Renal cortex interstitium (tissue), 15 donors: ENCODE results near the gene MSRB2. TPM values are rescaled to one million over a fixed set of nuclear protein-coding genes. Genes with fewer than 3 reads are reported as not detected.
"Not testable (repeated sequence)": the region's sequence is repeated elsewhere in the genome, so short reads cannot be mapped to it uniquely, and the experiment has no call there.

Source experiments
- DNase-seq, 11 donors: peaks; one replicate each; pipeline ENCODE4 v3.0.0-alpha.2; 2013; ENCODE audit warnings: low read depth in 9 of 11, low spot score in 4 of 11; ENCODE audit errors: extremely low read depth in 1 of 11
- long read RNA-seq, 16 experiments: transcript quantifications; one replicate each; lab custom pipeline, GENCODE V29; 2026
- polyA plus RNA-seq, 3 donors: library from polyadenylated mRNA; unstranded; fragments of 120-200 nt; gene quantifications; one replicate each; pipeline ENCODE4 v1.2.1, GENCODE V29; 2013; ENCODE audit not compliant: insufficient read length in 3 of 3

The MSRB2 gene
- polyA plus RNA-seq, result 10 to 100 TPM; 43.9 to 51.5 (median 45.9) TPM
- long read RNA-seq, donor 1, transcript MSRB2-201 (5 exons, 1,803 nt), result major isoform, 27 of 44 reads
- long read RNA-seq, donor 1, partial matches to known transcripts, result 13 of 44 reads
- long read RNA-seq, donor 1, other reads (novel, unspliced or antisense), result 0 of 44 reads
- long read RNA-seq, donor 2, transcript MSRB2-202 (2 exons, 444 nt), result minor isoform, 5 of 29 reads
- long read RNA-seq, donor 2, transcript MSRB2-201 (5 exons, 1,803 nt), result major isoform, 24 of 29 reads
- long read RNA-seq, donor 2, partial matches to known transcripts, result 0 of 29 reads
- long read RNA-seq, donor 2, other reads (novel, unspliced or antisense), result 0 of 29 reads
- long read RNA-seq, donor 3, transcript MSRB2-201 (5 exons, 1,803 nt), result major isoform, 39 of 41 reads
- long read RNA-seq, donor 3, partial matches to known transcripts, result 0 of 41 reads
- long read RNA-seq, donor 3, other reads (novel, unspliced or antisense), result 0 of 41 reads
- long read RNA-seq, donor 4, transcript MSRB2-201 (5 exons, 1,803 nt), result major isoform, 16 of 18 reads
- long read RNA-seq, donor 4, partial matches to known transcripts, result 0 of 18 reads
- long read RNA-seq, donor 4, other reads (novel, unspliced or antisense), result 0 of 18 reads
- long read RNA-seq, donor 5, result 0 reads
- long read RNA-seq, donor 6, transcript MSRB2-201 (5 exons, 1,803 nt), result major isoform, 24 of 27 reads
- long read RNA-seq, donor 6, partial matches to known transcripts, result 0 of 27 reads
- long read RNA-seq, donor 6, other reads (novel, unspliced or antisense), result 0 of 27 reads
- long read RNA-seq, donor 7, transcript MSRB2-201 (5 exons, 1,803 nt), result major isoform, 27 of 29 reads
- long read RNA-seq, donor 7, partial matches to known transcripts, result 0 of 29 reads
- long read RNA-seq, donor 7, other reads (novel, unspliced or antisense), result 0 of 29 reads
- long read RNA-seq, donor 8, transcript MSRB2-201 (5 exons, 1,803 nt), result major isoform, 50 of 54 reads
- long read RNA-seq, donor 8, partial matches to known transcripts, result 0 of 54 reads
- long read RNA-seq, donor 8, other reads (novel, unspliced or antisense), result 0 of 54 reads
- long read RNA-seq, donor 9, transcript MSRB2-201 (5 exons, 1,803 nt), result major isoform, 38 of 39 reads
- long read RNA-seq, donor 9, partial matches to known transcripts, result 0 of 39 reads
- long read RNA-seq, donor 9, other reads (novel, unspliced or antisense), result 0 of 39 reads
- long read RNA-seq, donor 10, transcript MSRB2-201 (5 exons, 1,803 nt), result major isoform, 20 of 20 reads
- long read RNA-seq, donor 10, partial matches to known transcripts, result 0 of 20 reads
- long read RNA-seq, donor 10, other reads (novel, unspliced or antisense), result 0 of 20 reads
- long read RNA-seq, donor 11, transcript MSRB2-201 (5 exons, 1,803 nt), result major isoform, 21 of 21 reads
- long read RNA-seq, donor 11, partial matches to known transcripts, result 0 of 21 reads
- long read RNA-seq, donor 11, other reads (novel, unspliced or antisense), result 0 of 21 reads
- long read RNA-seq, donor 12, transcript MSRB2-201 (5 exons, 1,803 nt), result major isoform, 15 of 18 reads
- long read RNA-seq, donor 12, partial matches to known transcripts, result 0 of 18 reads
- long read RNA-seq, donor 12, other reads (novel, unspliced or antisense), result 0 of 18 reads
- long read RNA-seq, donor 13, result 0 reads
- long read RNA-seq, donor 14, transcript MSRB2-201 (5 exons, 1,803 nt), result major isoform, 32 of 33 reads
- long read RNA-seq, donor 14, partial matches to known transcripts, result 0 of 33 reads
- long read RNA-seq, donor 14, other reads (novel, unspliced or antisense), result 0 of 33 reads
- long read RNA-seq, donor 15, transcript MSRB2-201 (5 exons, 1,803 nt), result major isoform, 15 of 16 reads
- long read RNA-seq, donor 15, partial matches to known transcripts, result 0 of 16 reads
- long read RNA-seq, donor 15, other reads (novel, unspliced or antisense), result 0 of 16 reads
- long read RNA-seq, donor 16, transcript MSRB2-201 (5 exons, 1,803 nt), result major isoform, 70 of 85 reads
- long read RNA-seq, donor 16, partial matches to known transcripts, result 11 of 85 reads
- long read RNA-seq, donor 16, other reads (novel, unspliced or antisense), result 0 of 85 reads

DNA sequence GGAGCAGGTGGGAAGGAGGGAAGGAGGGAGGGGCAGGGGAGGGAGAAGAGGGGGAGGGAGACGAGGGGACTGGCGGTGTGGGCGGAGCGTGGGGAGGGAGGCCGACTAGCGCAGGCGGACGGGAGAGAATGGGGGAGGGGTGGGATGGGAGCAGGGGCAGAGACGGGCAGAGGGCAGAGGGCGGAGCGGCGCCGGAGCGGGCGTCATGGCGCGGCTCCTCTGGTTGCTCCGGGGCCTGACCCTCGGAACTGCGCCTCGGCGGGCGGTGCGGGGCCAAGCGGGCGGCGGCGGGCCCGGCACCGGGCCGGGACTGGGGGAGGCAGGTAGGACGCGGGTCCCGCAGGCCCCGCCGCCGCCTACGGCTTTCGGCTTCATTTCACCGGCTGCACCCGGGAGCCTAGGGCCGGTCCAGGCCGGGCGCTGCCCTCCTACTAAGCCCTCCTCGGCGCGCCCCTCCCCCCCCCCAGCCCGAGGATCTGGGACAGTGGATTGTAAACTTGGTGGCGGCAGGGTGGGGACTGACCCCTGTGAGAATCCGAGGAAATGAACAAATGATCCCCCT, at the start of gene MSRB2:
Gene MSRB2 (plus strand): TSS at position 176 of the 562 bp plus-strand sequence. CDS start 30 bp downstream, at position 206.
- DNase-seq, result peak; percentile 66 to 90 (median 85)

DNA sequence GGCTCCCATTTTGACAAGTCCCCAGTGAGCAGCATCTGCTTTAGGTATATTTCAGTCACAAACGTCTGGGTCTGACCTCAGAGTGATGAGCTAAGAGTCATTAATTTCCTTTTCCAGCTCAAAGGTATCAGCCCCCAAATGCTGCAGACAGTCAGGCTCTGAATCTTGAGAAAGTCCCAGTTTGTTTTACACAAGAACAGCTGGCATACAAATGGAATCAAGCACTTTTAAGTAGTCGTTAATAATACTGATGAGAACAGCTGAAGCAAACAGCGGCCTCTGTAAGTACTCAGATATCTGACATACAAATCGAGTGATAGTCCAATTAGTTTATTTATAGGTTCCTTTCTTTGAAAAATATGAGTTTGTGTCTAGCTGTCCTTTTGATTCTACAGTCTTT, 49.4 kb upstream of the MSRB2 start:
- DNase-seq, result no peak

DNA sequence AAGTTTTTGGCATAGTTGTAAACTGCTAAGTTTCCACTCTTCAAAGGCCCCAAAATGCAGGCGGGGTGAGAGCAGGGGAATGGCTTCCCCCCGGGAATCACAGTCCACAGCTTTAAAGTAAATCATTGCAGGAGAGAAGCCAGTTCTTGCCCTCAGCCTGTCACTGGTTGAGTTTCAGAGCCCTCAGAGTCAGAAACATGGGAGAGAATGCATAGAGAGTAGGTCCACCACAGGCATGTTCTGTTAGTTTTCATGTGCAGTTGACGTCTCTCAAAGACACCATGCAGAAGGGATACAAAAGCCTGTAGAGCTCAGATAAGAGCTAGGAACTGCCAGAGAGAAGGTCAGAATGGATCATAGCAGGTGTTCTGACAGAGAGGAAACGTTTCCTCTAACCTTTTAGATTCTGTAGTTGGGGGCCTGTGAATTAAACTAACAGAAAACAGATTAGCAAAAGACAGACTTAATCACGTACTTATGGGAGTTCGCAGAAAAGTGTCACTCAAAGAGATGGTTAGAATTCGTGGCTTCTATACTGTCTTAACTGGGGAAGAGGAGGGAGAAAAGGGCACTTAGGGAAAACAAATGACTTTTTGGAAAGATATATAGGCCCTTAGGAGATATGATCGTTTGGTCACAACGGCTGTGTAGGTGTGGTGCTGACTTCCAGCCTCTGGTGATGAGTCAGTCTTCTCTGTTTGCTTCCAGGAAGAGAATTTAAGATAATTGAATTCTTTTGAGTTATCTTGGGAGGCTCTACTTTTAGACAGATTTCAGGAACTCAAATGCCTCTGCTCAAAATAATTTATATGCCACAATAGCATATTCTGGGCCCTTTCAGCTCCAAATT, 48.0 kb upstream of the MSRB2 start:
- no peak for DNase-seq

DNA sequence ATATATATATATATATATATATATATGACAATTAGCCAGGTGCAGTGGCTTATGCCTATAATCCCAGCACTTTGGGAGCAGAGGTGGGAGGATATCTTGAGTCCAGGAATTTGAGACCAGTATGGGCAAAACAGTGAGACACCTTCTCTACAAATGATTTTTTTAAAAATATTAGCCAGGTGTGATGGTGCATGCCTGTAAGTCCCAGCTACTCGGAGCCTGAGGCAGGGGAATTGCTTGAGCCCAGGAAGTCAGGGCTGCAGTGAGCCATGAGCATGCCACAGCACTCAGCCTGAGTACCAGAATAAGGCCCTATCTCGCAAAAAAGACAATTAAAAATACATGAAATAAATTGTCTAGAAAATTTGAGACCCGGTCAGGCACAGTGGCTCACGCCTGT, 47.2 kb upstream of the MSRB2 start:
- DNase-seq, result no peak

DNA sequence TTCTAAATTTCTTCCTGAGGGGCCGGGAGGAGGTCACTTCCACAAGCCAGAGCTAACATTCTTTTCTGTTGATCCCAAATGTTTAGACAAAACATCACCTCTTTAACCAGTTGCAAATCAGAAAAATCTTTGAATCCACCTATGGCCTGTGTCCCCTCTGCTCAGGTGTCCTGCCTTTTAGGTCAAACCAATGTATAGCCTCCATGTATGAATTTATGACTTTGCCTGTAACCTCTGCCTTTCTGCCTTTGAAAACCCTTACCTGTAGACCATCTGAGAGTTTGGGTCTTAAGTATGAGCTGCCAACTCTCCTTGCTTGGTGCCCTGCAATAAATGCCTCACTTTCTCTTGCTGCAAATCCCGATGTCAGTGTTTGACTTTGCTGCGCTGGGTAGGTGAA, 44.1 kb upstream of the MSRB2 start:
- no peak for DNase-seq

DNA sequence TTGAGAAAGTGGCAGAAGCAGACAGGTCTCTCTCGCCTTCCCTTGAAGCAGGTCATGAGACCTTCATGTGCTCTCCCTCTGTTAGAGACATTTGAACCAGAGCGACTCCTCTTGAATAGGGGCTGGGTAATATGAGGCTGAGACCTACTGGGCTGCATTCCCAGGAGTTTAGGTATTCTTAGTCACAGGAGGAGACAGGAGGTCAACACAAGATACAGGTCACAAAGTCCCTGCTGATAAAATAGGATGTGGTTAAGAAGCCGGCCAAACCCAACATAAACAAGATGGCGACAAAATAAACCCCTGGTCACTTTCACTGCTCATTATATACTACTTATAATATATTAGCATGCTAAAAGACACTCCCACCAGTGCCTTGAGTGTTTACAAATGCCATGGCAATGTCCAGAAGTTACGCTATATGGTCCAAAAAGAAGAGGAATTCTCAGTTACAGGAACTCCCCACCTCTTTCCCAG, 43.5 kb upstream of the MSRB2 start:
- no peak for DNase-seq

DNA sequence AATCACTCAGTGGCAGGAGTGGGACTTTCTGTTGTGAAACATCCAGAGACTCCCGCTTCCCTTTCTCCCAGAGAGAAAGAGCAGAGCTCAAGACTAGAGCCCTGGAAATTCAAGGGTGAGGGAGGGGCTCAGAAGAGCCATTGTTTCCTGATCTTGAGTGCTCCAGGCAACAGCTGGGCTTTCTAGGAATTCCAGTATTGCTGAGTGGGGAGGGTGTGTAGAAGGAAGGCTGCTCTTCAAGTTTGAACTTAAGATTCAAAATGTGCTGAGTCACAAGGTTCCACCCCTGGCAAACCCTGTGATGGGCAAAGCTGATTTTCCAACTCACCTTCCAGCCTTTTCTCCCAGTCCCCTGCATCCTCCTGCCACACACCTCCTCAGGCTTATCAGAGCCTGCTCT, 42.3 kb upstream of the MSRB2 start:
- DNase-seq, result no peak

DNA sequence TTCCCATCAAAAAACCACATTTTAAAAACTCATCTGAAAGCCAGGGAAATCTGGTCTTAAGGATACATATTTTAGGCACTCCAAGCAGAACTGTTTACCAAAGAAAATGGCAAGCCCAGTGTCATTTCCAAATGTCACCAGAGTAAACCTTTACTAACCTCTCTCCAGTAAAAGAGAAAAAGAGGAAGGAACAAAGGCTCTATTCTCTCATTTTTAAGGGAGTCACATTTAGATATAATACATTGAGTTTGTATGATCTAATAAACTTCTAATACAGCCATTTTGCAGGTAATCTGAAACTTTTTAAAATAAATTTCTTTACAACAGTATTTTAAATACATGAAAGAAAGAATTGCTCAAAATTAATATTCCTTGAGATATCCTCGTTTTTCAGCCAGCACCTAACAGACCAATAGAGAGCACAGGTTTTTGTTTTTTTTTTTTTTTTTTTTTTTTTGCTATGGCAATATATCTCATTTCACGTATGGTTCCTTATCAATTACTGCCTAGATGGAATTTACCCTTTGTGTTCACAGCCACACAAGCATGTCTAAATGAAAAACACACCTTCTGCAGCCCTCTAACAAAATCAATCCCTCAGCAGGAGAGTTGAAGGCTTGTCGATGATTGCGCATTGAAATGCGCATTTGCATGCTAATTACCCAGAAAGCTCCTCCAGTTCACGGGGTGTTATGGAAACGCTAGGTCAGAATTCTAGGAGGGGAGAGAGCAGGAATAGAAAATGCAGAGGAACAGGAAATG, 39.8 kb upstream of the MSRB2 start:
- no peak for DNase-seq

DNA sequence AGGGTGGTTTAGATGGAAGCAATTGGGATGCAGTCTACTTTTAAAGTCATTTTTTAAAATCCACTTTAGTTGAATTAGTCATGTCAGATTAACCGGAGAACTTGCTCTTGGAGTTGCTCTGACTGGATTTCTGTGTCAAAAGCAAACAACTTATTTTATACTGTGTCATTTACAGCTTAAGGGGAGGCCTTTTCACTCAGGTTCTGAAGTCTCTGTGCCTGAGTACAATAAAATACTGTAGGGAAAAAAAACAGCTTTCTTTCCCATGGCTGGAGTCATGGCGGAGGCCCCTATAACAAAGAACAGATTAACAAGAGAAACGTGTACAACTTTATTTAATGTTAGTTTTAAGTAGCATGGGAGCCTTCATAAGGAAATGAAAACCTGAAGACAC, 39.2 kb upstream of the MSRB2 start:
- DNase-seq, result no peak

DNA sequence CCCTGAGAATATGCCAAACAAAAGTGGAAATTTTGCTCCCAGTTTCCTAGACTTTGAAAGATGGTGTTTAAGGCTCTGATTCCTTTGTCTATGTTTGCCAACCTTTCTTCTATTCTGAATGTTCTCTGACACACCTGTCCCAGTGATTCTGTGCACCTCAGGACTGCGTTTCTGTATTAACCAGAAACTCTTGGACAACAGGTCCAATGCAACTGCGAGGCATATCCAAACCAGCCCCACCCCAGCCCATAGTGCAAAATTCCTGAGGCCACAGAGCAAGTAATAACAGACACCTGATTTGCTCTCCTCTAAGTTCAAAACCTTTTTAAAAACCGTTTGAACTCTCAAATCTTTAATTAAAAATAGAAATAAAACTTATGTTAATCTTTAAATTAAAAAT, 37.0 kb upstream of the MSRB2 start:
- DNase-seq, result no peak

DNA sequence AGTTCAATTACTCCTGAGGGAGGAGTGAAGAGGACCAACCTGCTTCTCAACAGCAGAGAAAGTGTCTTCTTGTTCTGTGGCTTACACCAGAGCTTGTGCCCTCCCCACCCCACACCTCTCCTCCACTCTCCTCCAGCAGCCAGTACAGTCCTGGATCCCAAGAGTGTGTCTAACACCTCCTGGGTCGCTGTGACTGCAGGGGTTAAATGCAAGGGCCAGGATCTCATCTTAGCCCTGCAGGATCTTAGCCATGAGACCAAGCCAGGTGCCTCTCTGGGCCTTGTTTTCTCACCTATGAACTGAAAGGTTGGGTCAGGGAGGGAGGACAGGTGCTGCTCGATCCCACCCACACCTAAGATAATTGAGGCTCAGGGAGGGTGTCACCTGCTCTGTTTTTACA, 34.5 kb upstream of the MSRB2 start:
- no peak for DNase-seq

DNA sequence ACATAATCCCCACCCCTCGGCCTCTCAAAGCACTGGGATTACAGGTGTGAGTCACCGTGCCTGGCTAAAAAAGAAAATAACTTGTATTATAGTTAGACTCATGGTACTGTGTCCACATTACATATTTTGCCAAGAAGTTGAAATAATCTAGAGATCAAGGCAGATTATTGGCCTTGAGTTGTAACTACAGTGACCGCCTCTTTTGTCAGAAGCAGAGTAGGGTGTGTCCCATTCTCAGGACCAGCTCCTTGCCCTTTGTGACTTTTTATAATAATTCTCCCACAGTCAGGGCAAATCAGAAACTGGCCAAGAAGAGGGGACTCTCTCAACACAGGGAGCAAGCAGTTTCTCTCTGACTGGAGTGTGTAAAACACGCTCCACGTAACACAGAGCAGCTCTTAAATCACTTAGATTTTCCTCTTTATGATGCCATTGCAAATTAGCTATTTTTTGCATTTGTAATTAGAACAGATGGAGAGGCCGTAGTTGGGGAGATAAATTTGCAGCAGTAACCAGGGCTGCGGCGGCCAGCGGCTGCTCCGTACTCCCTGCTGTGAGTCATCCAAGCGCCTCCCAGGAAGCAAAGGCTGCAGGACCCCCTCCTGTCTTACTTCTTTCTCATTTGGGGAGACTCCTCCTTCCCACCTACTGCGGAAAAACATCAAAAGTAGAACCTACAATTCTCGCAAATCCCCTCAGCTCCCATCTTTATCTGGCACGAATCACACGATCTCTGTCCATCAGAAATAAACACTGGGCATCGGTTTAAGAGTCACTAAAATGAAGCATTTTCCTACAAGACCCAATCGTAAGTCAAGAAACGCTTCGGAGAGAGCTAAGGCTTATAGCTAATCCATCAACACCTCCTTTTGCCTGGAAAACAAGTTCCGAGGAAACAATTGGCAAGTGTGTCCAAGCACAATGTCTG, 32.1 kb upstream of the MSRB2 start:
- no peak for DNase-seq

DNA sequence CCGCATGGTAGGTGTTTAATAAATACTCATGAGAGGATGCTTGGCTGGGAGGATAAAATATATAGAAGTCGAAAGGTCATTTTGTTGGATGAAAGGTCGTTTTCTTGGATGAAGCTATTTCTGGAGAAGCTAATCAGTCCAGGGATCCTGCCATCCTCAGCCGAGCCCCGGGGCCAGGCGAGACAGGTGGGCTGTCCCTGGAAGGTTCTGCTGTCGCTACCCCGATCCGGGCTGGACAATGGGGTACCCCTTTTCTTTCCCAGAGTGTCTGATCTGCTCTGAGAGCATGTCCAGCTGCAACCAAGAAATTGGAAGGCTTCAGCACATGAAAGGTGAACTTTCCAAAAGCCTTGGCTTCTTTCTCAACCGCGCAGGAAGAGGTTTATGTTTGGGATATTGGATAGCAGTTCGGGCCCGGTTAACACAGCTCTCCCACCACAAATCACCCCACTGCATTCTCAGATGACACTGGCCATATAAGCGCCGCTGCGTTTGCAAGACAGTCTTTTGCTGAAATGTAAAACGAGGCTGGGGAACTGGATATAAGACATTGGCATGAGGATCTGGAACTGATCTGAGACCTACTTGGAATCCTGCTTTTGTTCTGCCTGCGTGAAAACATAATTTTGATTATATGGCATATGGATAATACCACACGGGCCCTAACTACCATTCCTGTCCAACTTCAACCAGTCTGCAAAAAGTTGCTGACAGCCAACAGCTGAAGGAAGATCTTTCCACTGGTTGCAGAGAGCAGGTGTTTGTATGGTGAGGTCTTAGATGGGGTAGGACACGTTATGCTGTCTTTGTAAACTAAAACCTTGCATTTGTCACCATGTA, 31.2 kb upstream of the MSRB2 start:
- DNase-seq, result peak in 1 of 11 donors; percentile 78

DNA sequence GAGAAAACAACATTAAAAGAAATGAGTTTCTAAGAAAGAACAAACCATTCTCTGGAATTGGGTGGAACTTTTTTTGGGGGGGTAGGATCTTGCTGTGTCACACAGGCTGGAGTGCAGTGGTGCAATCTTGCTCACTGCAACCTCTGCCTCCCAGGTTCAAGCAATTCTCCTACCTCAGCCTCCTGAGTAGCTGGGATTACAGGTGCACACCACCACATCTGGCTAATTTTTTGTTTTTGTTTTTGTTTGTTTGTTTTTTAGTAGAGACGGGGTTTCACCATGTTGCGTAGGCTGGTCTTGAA, 30.6 kb upstream of the MSRB2 start:
- DNase-seq, result not testable (repeated sequence)
